ENCODE data around the gene CTBS. TPM values are rescaled to one million over a fixed set of nuclear protein-coding genes. Genes with fewer than 3 reads are reported as not detected.

CTBS gene
- total and polyA plus RNA-seq, 2 of the 13 experiments (the other 11 are each of a cell fraction or from before 2014, with no cell fraction given): 4.7 to 12.4 TPM

DNA sequence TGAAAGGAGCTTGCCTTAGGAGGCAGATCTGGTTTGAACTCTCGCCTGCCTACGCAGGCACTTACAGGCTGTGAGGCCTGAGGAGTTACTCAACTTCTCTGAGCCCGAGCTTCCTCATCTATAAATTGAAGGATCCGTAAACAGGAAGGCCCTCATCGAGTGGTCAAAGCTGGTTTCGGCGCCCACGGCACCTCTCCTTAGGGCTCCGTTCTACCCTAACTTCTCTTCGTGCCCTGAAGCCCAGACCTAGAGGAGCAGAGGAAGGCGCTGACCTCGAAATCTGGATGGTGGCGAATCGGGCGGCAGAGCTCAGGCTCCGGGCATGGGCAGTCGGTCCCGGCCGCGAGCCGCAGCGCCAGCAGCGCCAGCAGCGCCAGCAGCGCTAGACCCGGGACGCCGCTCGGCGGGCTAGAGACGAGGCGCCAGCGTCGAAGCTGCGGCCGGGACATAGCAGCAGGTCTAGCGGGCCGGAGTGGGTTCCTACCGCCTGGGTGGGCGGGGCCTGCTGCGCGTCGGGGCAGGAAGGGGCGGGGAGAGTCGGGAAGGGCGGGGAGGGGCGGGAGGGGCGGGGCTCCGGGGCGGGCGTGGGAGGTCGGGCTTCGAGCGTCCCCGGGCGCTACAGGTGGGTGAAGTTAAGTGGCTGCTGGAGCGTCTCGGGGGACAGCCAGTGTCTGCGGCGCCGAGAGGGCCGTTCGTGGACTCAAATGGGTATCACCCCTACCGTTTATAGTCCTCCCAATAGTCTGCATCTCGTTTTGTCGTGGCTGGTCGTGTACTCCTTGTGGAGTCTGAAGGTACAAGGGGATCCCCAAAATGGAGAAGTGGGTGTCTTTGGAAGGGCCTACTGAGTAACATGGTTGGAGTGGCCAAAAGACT, at the start of gene CTBS (continued):
- TF ChIP-seq ZNF180 (CRISPR knock-in tag; IDR thresholded peaks at IDR 0.05; ENCODE audit: borderline replicate concordance, low read depth) (no peak), ZNF460 (CRISPR knock-in tag; IDR thresholded peaks at IDR 0.05; ENCODE audit: borderline replicate concordance) (no peak), HDAC2 (CRISPR knock-in tag; IDR thresholded peaks at IDR 0.05) (no peak), ZNF326 (CRISPR knock-in tag; IDR thresholded peaks at IDR 0.05; ENCODE audit: borderline replicate concordance) (no peak), DNMT1 (CRISPR knock-in tag; IDR thresholded peaks at IDR 0.05) (no peak), EP300 (IDR thresholded peaks at IDR 0.05; ENCODE audit: low read depth in 2 of 2, low read length in 2 of 2) (no peak), EP300 (CRISPR knock-in tag; IDR thresholded peaks at IDR 0.05; ENCODE audit: borderline replicate concordance) (no peak), HOXD1 (CRISPR knock-in tag; IDR thresholded peaks at IDR 0.05) (peak; percentile 58; the same call in 1 of the 2 replicates), ZNF205 (CRISPR knock-in tag; IDR thresholded peaks at IDR 0.05) (0 out of 2 replicates have a peak, but pooled peaks have one; percentile 30), CBX2 (IDR thresholded peaks at IDR 0.05; ENCODE audit: low read depth, low read length) (no peak), CBX2 (CRISPR knock-in tag; IDR thresholded peaks at IDR 0.05; ENCODE audit: low read depth) (peak; percentile 85; the same call in 1 of the 2 replicates), KMT2B (CRISPR knock-in tag; IDR thresholded peaks at IDR 0.05) (peak; percentile 34; the same call in 1 of the 2 replicates), RFXANK (CRISPR knock-in tag; IDR thresholded peaks at IDR 0.05) (no peak), ONECUT2 (CRISPR knock-in tag; IDR thresholded peaks at IDR 0.05) (no peak), ATF7-NPFF (CRISPR knock-in tag; IDR thresholded peaks at IDR 0.05; ENCODE audit: low read depth) (peak; percentile 93), ZNF232 (CRISPR knock-in tag; IDR thresholded peaks at IDR 0.05; ENCODE audit: borderline replicate concordance) (no peak), PHF20 (CRISPR knock-in tag; IDR thresholded peaks at IDR 0.05) (peak; percentile 68), ZNF644 (CRISPR knock-in tag; IDR thresholded peaks at IDR 0.05; ENCODE audit: low read depth) (no peak), ARNT2 (CRISPR knock-in tag; IDR thresholded peaks at IDR 0.05; ENCODE audit: low read depth) (peak; percentile 87), PAWR (CRISPR knock-in tag; IDR thresholded peaks at IDR 0.05; ENCODE audit: borderline replicate concordance) (no peak), CBX5 (CRISPR knock-in tag; IDR thresholded peaks at IDR 0.05; ENCODE audit: borderline replicate concordance) (no peak), NKX3-1 (CRISPR knock-in tag; IDR thresholded peaks at IDR 0.05) (peak; percentile 15; the same call in 1 of the 2 replicates), TEAD2 (CRISPR knock-in tag; IDR thresholded peaks at IDR 0.05) (no peak), SMAD3 (CRISPR knock-in tag; IDR thresholded peaks at IDR 0.05) (no peak)
- TF ChIP-seq, protein P1, sequence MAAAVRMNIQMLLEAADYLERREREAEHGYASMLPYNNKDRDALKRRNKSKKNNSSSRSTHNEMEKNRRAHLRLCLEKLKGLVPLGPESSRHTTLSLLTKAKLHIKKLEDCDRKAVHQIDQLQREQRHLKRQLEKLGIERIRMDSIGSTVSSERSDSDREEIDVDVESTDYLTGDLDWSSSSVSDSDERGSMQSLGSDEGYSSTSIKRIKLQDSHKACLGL (CRISPR knock-in tag; IDR thresholded peaks at IDR 0.05): 0 out of 2 replicates have a peak, but pooled peaks have one; percentile 40
- TF ChIP-seq, protein P2, sequence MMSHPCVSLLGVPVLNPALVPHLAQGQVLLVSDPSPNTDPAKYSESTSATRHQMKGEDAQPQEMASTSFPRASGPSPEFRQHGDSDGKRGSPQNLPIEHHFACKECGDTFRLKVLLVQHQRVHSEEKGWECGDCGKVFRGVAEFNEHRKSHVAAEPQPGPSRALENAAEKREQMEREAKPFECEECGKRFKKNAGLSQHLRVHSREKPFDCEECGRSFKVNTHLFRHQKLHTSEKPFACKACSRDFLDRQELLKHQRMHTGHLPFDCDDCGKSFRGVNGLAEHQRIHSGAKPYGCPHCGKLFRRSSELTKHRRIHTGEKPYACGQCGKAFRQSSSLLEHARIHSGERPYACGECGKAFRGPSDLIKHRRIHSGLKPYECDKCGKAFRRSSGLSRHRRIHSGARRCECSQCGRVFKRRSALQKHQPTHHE (CRISPR knock-in tag; IDR thresholded peaks at IDR 0.05; ENCODE audit: borderline replicate concordance): no peak; the same call in 1 of the 2 replicates
- TF ChIP-seq, protein P3, sequence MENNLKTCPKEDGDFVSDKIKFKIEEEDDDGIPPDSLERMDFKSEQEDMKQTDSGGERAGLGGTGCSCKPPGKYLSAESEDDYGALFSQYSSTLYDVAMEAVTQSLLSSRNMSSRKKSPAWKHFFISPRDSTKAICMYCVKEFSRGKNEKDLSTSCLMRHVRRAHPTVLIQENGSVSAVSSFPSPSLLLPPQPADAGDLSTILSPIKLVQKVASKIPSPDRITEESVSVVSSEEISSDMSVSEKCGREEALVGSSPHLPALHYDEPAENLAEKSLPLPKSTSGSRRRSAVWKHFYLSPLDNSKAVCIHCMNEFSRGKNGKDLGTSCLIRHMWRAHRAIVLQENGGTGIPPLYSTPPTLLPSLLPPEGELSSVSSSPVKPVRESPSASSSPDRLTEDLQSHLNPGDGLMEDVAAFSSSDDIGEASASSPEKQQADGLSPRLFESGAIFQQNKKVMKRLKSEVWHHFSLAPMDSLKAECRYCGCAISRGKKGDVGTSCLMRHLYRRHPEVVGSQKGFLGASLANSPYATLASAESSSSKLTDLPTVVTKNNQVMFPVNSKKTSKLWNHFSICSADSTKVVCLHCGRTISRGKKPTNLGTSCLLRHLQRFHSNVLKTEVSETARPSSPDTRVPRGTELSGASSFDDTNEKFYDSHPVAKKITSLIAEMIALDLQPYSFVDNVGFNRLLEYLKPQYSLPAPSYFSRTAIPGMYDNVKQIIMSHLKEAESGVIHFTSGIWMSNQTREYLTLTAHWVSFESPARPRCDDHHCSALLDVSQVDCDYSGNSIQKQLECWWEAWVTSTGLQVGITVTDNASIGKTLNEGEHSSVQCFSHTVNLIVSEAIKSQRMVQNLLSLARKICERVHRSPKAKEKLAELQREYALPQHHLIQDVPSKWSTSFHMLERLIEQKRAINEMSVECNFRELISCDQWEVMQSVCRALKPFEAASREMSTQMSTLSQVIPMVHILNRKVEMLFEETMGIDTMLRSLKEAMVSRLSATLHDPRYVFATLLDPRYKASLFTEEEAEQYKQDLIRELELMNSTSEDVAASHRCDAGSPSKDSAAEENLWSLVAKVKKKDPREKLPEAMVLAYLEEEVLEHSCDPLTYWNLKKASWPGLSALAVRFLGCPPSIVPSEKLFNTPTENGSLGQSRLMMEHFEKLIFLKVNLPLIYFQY (CRISPR knock-in tag; IDR thresholded peaks at IDR 0.05; ENCODE audit: borderline replicate concordance): peak; percentile 89; the same call in 1 of the 2 replicates

All from HepG2 (cell line).